ENCODE measurements around the gene GPC2. TPM values are rescaled to one million over a fixed set of nuclear protein-coding genes. Genes with fewer than 3 reads are reported as not detected.
A peak's percentile ranks its signal among the peaks of the same experiment; 100 is the strongest.
"Not testable (repeated sequence)": the region's sequence is repeated elsewhere in the genome, so short reads cannot be mapped to it uniquely, and the experiment has no call there.

Gene GPC2
- 1 to 10 TPM; 1.6 to 2.1 TPM for total RNA-seq
- not detected for polyA plus RNA-seq

- Mint-ChIP-seq H3K9me3 (no peaks in the 10 kb centered on the region), H3K4me1 (peaks cover 28 to 41% (median 35%) of the 10 kb centered on the region in 3 donors), H3K36me3 (no peaks in the 10 kb centered on the region), H3K27me3 (peaks cover 0 to 2% of the 10 kb centered on the region in 2 donors), H3K4me3 (peak within 1 kb of the TSS; percentile 44 to 92 (median 74)), H3K27ac (peak within 1 kb of the TSS; percentile 5 to 68 (median 29))
- POLR2A ChIA-PET = interaction anchor here (0.5 to 3.1 kb wide), 9 partner anchors 10 to 252 kb away, joined by 3 to 18 read pairs (median 5); partner anchors contain the start of genes GAL3ST4, LAMTOR4 and ZCWPW1
- peaks cover 33% of the 10 kb centered on the region for H3K4me1 ChIP-seq (ENCODE audit: insufficient read depth, low read length)
- H3K27me3 ChIP-seq (ENCODE audit: insufficient read depth, low read length, poor library complexity, severe bottlenecking) = no peaks in the 10 kb centered on the region
- peak; percentile 93 to 98 (median 95) for DNase-seq
- H3K27ac ChIP-seq (ENCODE audit: low read depth, low read length) = no peak within 1 kb of the TSS
- no peaks in the 10 kb centered on the region for H3K36me3 ChIP-seq (ENCODE audit: insufficient read depth, low read length)
- peak within 1 kb of the TSS; percentile 74 for H3K4me3 ChIP-seq (ENCODE audit: low read length)
- no peaks in the 10 kb centered on the region for H3K9me3 ChIP-seq (ENCODE audit: low read length)
- CTCF ChIA-PET = interaction anchor here (0.7 to 1.8 kb wide), 8 partner anchors 10 to 230 kb away, joined by 3 to 7 read pairs (median 4); partner anchors contain the start of gene LAMTOR4
Measured at GRCh38 chr7:100177045-100178001, at the start of gene GPC2, which contains the start of gene STAG3. TSS of gene GPC2 (minus strand) at chr7:100177381. CDS start at chr7:100177199, 182 bp downstream. TSS of gene STAG3 (plus strand) at chr7:100177918. CDS start at chr7:100180557, 2,639 bp downstream.

- Mint-ChIP-seq H3K4me3 (peak overlapping the region in 6 of 7 donors; percentile 23 to 96 (median 42)), H3K36me3 (peaks cover 0 to 73% (median 7%) of the 10 kb centered on the region in 3 donors), H3K27ac (peak overlapping the region in 7 of 8 donors; percentile 47 to 100 (median 97)), H3K4me1 (peaks cover 50 to 79% (median 50%) of the 10 kb centered on the region in 3 donors)
- CTCF ChIA-PET = interaction anchor here (1.9 kb wide), 1 partner anchor 92 kb away, joined by 5 read pairs; no protein-coding TSS in a partner anchor
- H3K27me3 Mint-ChIP-seq; DNase-seq; H3K27ac ChIP-seq (ENCODE audit: low read depth, low read length); H3K36me3 ChIP-seq (ENCODE audit: insufficient read depth, low read length); POLR2A ChIA-PET; H3K27me3 ChIP-seq (ENCODE audit: insufficient read depth, low read length, poor library complexity, severe bottlenecking); H3K4me3 ChIP-seq (ENCODE audit: low read length); H3K9me3 ChIP-seq (ENCODE audit: low read length); H3K9me3 Mint-ChIP-seq: not testable (repeated sequence)
- H3K4me1 ChIP-seq (ENCODE audit: insufficient read depth, low read length) = peaks cover 34% of the 10 kb centered on the region
Measured at GRCh38 chr7:100224891-100225290, 47.7 kb upstream of the GPC2 start.

- H3K27me3 Mint-ChIP-seq; H3K36me3 ChIP-seq (ENCODE audit: insufficient read depth, low read length); H3K9me3 ChIP-seq (ENCODE audit: low read length); H3K27me3 ChIP-seq (ENCODE audit: insufficient read depth, low read length, poor library complexity, severe bottlenecking); H3K9me3 Mint-ChIP-seq; POLR2A ChIA-PET; H3K4me3 ChIP-seq (ENCODE audit: low read length); H3K27ac ChIP-seq (ENCODE audit: low read depth, low read length); DNase-seq: not testable (repeated sequence)
- H3K4me1 ChIP-seq (ENCODE audit: insufficient read depth, low read length) = peaks cover 45% of the 10 kb centered on the region
- Mint-ChIP-seq H3K4me3 (peak overlapping the region; percentile 89 to 98 (median 95)), H3K27ac (peak overlapping the region; percentile 94 to 100 (median 99)), H3K36me3 (peaks cover 0 to 74% (median 7%) of the 10 kb centered on the region in 3 donors), H3K4me1 (peaks cover 55 to 80% (median 55%) of the 10 kb centered on the region in 3 donors)
- CTCF ChIA-PET = interaction anchor here (1.9 kb wide), 1 partner anchor 90 kb away, joined by 5 read pairs; no protein-coding TSS in a partner anchor
Measured at GRCh38 chr7:100223376-100223927, 46.3 kb upstream of the GPC2 start.

GRCh38 chr7:100222445-100223132, 45.4 kb upstream of the GPC2 start:
- H3K9me3 ChIP-seq (ENCODE audit: low read length) = no peaks in the 10 kb centered on the region
- Mint-ChIP-seq H3K9me3 (no peaks in the 10 kb centered on the region), H3K4me3 (peak overlapping the region; percentile 89 to 98 (median 95)), H3K27ac (peak overlapping the region; percentile 94 to 100 (median 99)), H3K4me1 (peaks cover 52 to 76% (median 59%) of the 10 kb centered on the region in 3 donors), H3K27me3 (peaks cover 0 to 7% of the 10 kb centered on the region in 2 donors), H3K36me3 (peaks cover 0 to 68% (median 7%) of the 10 kb centered on the region in 3 donors)
- H3K27ac ChIP-seq (ENCODE audit: low read depth, low read length) = peak overlapping the region; percentile 89
- H3K4me3 ChIP-seq (ENCODE audit: low read length) = peak overlapping the region; percentile 95
- H3K36me3 ChIP-seq (ENCODE audit: insufficient read depth, low read length) = no peaks in the 10 kb centered on the region
- ChIA-PET POLR2A (interaction anchor here (1.0 to 1.2 kb wide), 2 partner anchors 122 to 206 kb away, joined by 3 to 7 read pairs; partner anchors contain the start of genes MEPCE and ZCWPW1), CTCF (interaction anchor here (1.1 to 10.2 kb wide), 5 partner anchors 11 to 124 kb away, joined by 3 to 88 read pairs (median 5); no protein-coding TSS in a partner anchor)
- peaks cover 47% of the 10 kb centered on the region for H3K4me1 ChIP-seq (ENCODE audit: insufficient read depth, low read length)
- DNase-seq = no peak
- no peaks in the 10 kb centered on the region for H3K27me3 ChIP-seq (ENCODE audit: insufficient read depth, low read length, poor library complexity, severe bottlenecking)

GRCh38 chr7:100221767-100222444, 44.7 kb upstream of the GPC2 start:
- CTCF ChIA-PET = interaction anchor here (1.1 to 10.2 kb wide), 4 partner anchors 11 to 125 kb away, joined by 3 to 88 read pairs (median 4); no protein-coding TSS in a partner anchor
- no peaks in the 10 kb centered on the region for H3K27me3 ChIP-seq (ENCODE audit: insufficient read depth, low read length, poor library complexity, severe bottlenecking)
- H3K27me3 Mint-ChIP-seq = peaks cover 0 to 7% of the 10 kb centered on the region in 2 donors
- POLR2A ChIA-PET = interaction anchor here (1.0 to 2.1 kb wide), 5 partner anchors 11 to 207 kb away, joined by 3 to 7 read pairs (median 4); partner anchors contain the start of genes GPC2, MEPCE, STAG3 and ZCWPW1
- peak overlapping the region; percentile 94 to 100 (median 99) for H3K27ac Mint-ChIP-seq
- peak overlapping the region; percentile 95 for H3K4me3 ChIP-seq (ENCODE audit: low read length)
- peaks cover 52% of the 10 kb centered on the region for H3K4me1 ChIP-seq (ENCODE audit: insufficient read depth, low read length)
- DNase-seq = peak in 4 of 5 donors; percentile 24 to 67 (median 46)
- peaks cover 0 to 66% (median 7%) of the 10 kb centered on the region in 3 donors for H3K36me3 Mint-ChIP-seq
- no peaks in the 10 kb centered on the region for H3K9me3 Mint-ChIP-seq
- H3K9me3 ChIP-seq (ENCODE audit: low read length) = no peaks in the 10 kb centered on the region
- H3K4me1 Mint-ChIP-seq = peaks cover 58 to 79% (median 65%) of the 10 kb centered on the region in 3 donors
- H3K4me3 Mint-ChIP-seq = peak overlapping the region; percentile 89 to 98 (median 95)
- no peaks in the 10 kb centered on the region for H3K36me3 ChIP-seq (ENCODE audit: insufficient read depth, low read length)
- peak overlapping the region; percentile 89 for H3K27ac ChIP-seq (ENCODE audit: low read depth, low read length)

- Mint-ChIP-seq H3K27me3 (peaks cover 0 to 7% of the 10 kb centered on the region in 2 donors), H3K4me1 (peaks cover 59 to 77% (median 66%) of the 10 kb centered on the region in 3 donors), H3K36me3 (peaks cover 0 to 62% (median 7%) of the 10 kb centered on the region in 3 donors)
Measured at GRCh38 chr7:100221231-100221718, 44.1 kb upstream of the GPC2 start.

More at GRCh38 chr7:100221231-100221718, 44.1 kb upstream of the GPC2 start:
- POLR2A ChIA-PET = interaction anchor here (1.2 to 2.1 kb wide), 4 partner anchors 11 to 123 kb away, joined by 3 to 5 read pairs (median 4); partner anchors contain the start of genes GPC2 and STAG3
- H3K4me3 Mint-ChIP-seq = peak overlapping the region; percentile 89 to 98 (median 95)
- Histone ChIP-seq H3K27me3 (ENCODE audit: insufficient read depth, low read length, poor library complexity, severe bottlenecking) (no peaks in the 10 kb centered on the region), H3K36me3 (ENCODE audit: insufficient read depth, low read length) (no peaks in the 10 kb centered on the region), H3K4me1 (ENCODE audit: insufficient read depth, low read length) (peaks cover 52% of the 10 kb centered on the region), H3K9me3 (ENCODE audit: low read length) (no peaks in the 10 kb centered on the region), H3K4me3 (ENCODE audit: low read length) (peak overlapping the region; percentile 95), H3K27ac (ENCODE audit: low read depth, low read length) (peak overlapping the region; percentile 89)
- CTCF ChIA-PET = interaction anchor here (0.6 to 10.2 kb wide), 3 partner anchors 31 to 248 kb away, joined by 3 to 88 read pairs (median 6); no protein-coding TSS in a partner anchor
- no peaks in the 10 kb centered on the region for H3K9me3 Mint-ChIP-seq
- DNase-seq = peak; percentile 69 to 93 (median 89)
- peak overlapping the region; percentile 94 to 100 (median 99) for H3K27ac Mint-ChIP-seq
